Measurements from ENCODE around the gene ANKRD61.
A peak's percentile ranks its signal among the peaks of the same experiment; 100 is the strongest.
"Not testable (repeated sequence)": the region's sequence is repeated elsewhere in the genome, so short reads cannot be mapped to it uniquely, and the experiment has no call there.

The ANKRD61 gene

GRCh38 chr7:6032167-6032566, 991 bp downstream of the ANKRD61 start:
- no peak for DNase-seq

GRCh38 chr7:6032641-6033040, 1.5 kb downstream of the ANKRD61 start:
- DNase-seq = no peak

GRCh38 chr7:6035165-6035564, 4.0 kb downstream of the ANKRD61 start:
- DNase-seq = no peak

GRCh38 chr7:6035686-6036085, 4.5 kb downstream of the ANKRD61 start:
- no peak for DNase-seq

- DNase-seq = no peak
These were observed 18.6 kb downstream of the ANKRD61 start for GRCh38 chr7:6049780-6050179.

- not testable (repeated sequence) for DNase-seq
These were observed 20.0 kb downstream of the ANKRD61 start for GRCh38 chr7:6051185-6051584.

GRCh38 chr7:6056616-6057015, 25.4 kb downstream of the ANKRD61 start:
- no peak for DNase-seq

- peak; percentile 28 for DNase-seq
These were observed 26.3 kb downstream of the ANKRD61 start for GRCh38 chr7:6057316-6058129.

- peak; percentile 9 for DNase-seq
These were observed 28.8 kb downstream of the ANKRD61 start for GRCh38 chr7:6059941-6060340.

GRCh38 chr7:6071406-6071805, 40.2 kb downstream of the ANKRD61 start:
- DNase-seq = no peak

- DNase-seq = no peak
These were observed 43.6 kb downstream of the ANKRD61 start for GRCh38 chr7:6074612-6075380.

GRCh38 chr7:6078548-6078947, 47.4 kb downstream of the ANKRD61 start:
- no peak for DNase-seq

GRCh38 chr7:6083047-6083446, 51.9 kb downstream of the ANKRD61 start:
- not testable (repeated sequence) for DNase-seq
